ENCODE data around the gene LDHA.

- no peak for TF ChIP-seq EZH2 (IDR thresholded peaks at IDR 0.05; ENCODE audit: insufficient read depth, poor library complexity, severe bottlenecking)
- no peak for TF ChIP-seq EZH2phosphoT487 (IDR thresholded peaks at IDR 0.05; ENCODE audit: insufficient read depth, low read depth)
Observed at GRCh38 chr11:18452927-18453326, 58.6 kb downstream of the LDHA start.

Data from GM23248 (cell line).